GM19099 (cell line): ENCODE measurements around the gene ASB5.

ENCODE experiments used
- POLR2A ChIP-seq: IDR thresholded peaks from 3 replicates; pipeline ENCODE4 v1.6.1; 2011; ENCODE audit warnings: low read depth; ENCODE audit not compliant: insufficient read length; ENCODE audit errors: extremely low read depth

The ASB5 gene

GRCh38 chr4:176289561-176289960, 20.5 kb upstream of the ASB5 start:
- TF ChIP-seq POLR2A, result no peak

GRCh38 chr4:176288020-176288419, 19.0 kb upstream of the ASB5 start:
- no peak for TF ChIP-seq POLR2A

GRCh38 chr4:176287546-176287945, 18.5 kb upstream of the ASB5 start:
- no peak for TF ChIP-seq POLR2A

- no peak for TF ChIP-seq POLR2A
Measured at GRCh38 chr4:176286728-176287127, 17.7 kb upstream of the ASB5 start.

- TF ChIP-seq POLR2A, result no peak
Measured at GRCh38 chr4:176277162-176277904, 8.3 kb upstream of the ASB5 start.

GRCh38 chr4:176276710-176277109, 7.7 kb upstream of the ASB5 start:
- no peak for TF ChIP-seq POLR2A

- TF ChIP-seq POLR2A, result no peak
Measured at GRCh38 chr4:176274441-176274840, 5.4 kb upstream of the ASB5 start.

- TF ChIP-seq POLR2A, result no peak
Measured at GRCh38 chr4:176273736-176274135, 4.7 kb upstream of the ASB5 start.

- no peak for TF ChIP-seq POLR2A
Measured at GRCh38 chr4:176272799-176273198, 3.8 kb upstream of the ASB5 start.

GRCh38 chr4:176271749-176272148, 2.7 kb upstream of the ASB5 start:
- no peak for TF ChIP-seq POLR2A

- TF ChIP-seq POLR2A, result no peak
Measured at GRCh38 chr4:176270669-176271068, 1.6 kb upstream of the ASB5 start.

GRCh38 chr4:176266026-176266425, 3.0 kb downstream of the ASB5 start:
- no peak for TF ChIP-seq POLR2A

- no peak for TF ChIP-seq POLR2A
Measured at GRCh38 chr4:176262243-176262642, 6.8 kb downstream of the ASB5 start.

- TF ChIP-seq POLR2A, result no peak
Measured at GRCh38 chr4:176261481-176261880, 7.5 kb downstream of the ASB5 start.

GRCh38 chr4:176261018-176261417, 8.0 kb downstream of the ASB5 start:
- TF ChIP-seq POLR2A, result no peak

GRCh38 chr4:176259330-176260090, 9.5 kb downstream of the ASB5 start:
- no peak for TF ChIP-seq POLR2A

GRCh38 chr4:176258135-176258534, 10.9 kb downstream of the ASB5 start:
- no peak for TF ChIP-seq POLR2A

GRCh38 chr4:176256921-176257320, 12.1 kb downstream of the ASB5 start:
- TF ChIP-seq POLR2A, result no peak
